ENCODE data around the gene TMEM171.

Gene TMEM171

DNA sequence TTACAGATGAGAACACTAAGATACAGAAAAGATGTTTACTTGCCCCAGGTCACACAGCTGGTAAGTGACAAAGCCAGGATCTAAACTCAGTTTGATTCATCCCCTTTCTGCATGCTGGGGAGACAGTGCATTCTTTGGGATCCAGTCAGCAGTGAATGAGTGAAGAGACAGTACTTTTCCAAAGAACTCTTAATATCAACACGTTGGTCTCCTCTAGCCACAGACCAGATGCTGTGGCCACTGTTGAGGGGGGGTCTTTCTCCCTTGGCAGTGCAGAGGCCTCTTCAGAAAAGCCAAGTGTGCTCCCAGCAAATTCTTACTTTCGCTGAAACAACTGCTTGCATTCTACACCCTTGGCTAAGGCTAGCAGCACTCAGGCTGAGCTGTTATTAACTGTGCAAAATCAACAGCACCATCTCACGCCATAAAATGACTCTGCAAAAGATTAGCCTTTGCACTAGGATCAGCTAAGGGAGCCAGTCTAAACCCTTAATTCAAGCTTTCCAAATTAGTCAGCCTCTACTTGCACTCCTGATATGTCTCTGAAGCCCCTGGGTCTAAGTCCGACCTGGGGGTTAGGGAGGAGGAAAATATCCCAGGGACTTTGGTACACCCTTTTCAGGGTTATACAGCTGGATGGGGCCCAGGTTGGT lies 4.8 kb upstream of the TMEM171 start:
- Histone ChIP-seq H2AFZ (ENCODE audit: low read depth, low read length) (no peak overlapping the region), H3K79me1 (replicated peaks; ENCODE audit: low read length, poor library complexity, severe bottlenecking) (peaks cover 4% of the 10 kb centered on the region), H4K8ac (ENCODE audit: low read length) (no peak overlapping the region), H3K4me1 (ENCODE audit: control insufficient read depth, insufficient read depth, low read depth, low read length) (peaks cover 30% of the 10 kb centered on the region), H3K27ac (ENCODE audit: low read length, poor library complexity, severe bottlenecking) (peak overlapping the region; percentile 95), H2BK5ac (ENCODE audit: low read depth, low read length, poor library complexity, severe bottlenecking) (peak overlapping the region; percentile 95), H2BK15ac (ENCODE audit: low read depth, poor library complexity, severe bottlenecking) (peak overlapping the region; percentile 65), H3K9ac (ENCODE audit: low read length) (peak overlapping the region; percentile 28), H3K23ac (ENCODE audit: low read length in 2 of 2) (no peak overlapping the region), H3K36me3 (ENCODE audit: control insufficient read depth in 1 of 2, insufficient read depth in 2 of 2, low read depth in 1 of 2, low read length in 2 of 2) (peaks cover 0 to 3% of the 10 kb centered on the region in 2 experiments), H3K9me3 (ENCODE audit: control insufficient read depth, low read length) (peaks cover 3% of the 10 kb centered on the region), H3K4me3 (ENCODE audit: insufficient read depth in 1 of 2, low read depth in 1 of 2, low read length in 2 of 2) (peak overlapping the region in 1 of 2 experiments; percentile 15), H2AK5ac (ENCODE audit: low read length, severe bottlenecking) (peak overlapping the region; percentile 98), H4K91ac (ENCODE audit: low read length) (no peak overlapping the region), H3K4ac (ENCODE audit: low read depth in 1 of 2, low read length in 2 of 2) (no peak overlapping the region), H2BK12ac (ENCODE audit: low read length in 2 of 2) (no peak overlapping the region), H3K18ac (ENCODE audit: low read depth in 1 of 2, low read length in 2 of 2) (no peak overlapping the region), H3K4me2 (ENCODE audit: low read length, poor library complexity, severe bottlenecking) (no peak overlapping the region), H3K14ac (ENCODE audit: low read length in 2 of 2) (no peak overlapping the region), H2BK120ac (ENCODE audit: low read depth, low read length) (no peak overlapping the region), H3K27me3 (ENCODE audit: control insufficient read depth in 1 of 2, insufficient read depth in 1 of 2, low read length in 2 of 2) (no peaks in the 10 kb centered on the region)
- DNase-seq: peak; percentile 94
- 27% methylated on average over 4 of the region's 4 CpGs for WGBS

- no peak for DNase-seq
- H3K36me3 ChIP-seq (ENCODE audit: control insufficient read depth in 1 of 2, insufficient read depth in 2 of 2, low read depth in 1 of 2, low read length in 2 of 2): peaks cover 0 to 3% of the 10 kb centered on the region in 2 experiments
- no peak overlapping the region for H4K8ac ChIP-seq (ENCODE audit: low read length)
- no peak overlapping the region for H3K4me2 ChIP-seq (ENCODE audit: low read length, poor library complexity, severe bottlenecking)
- peaks cover 30% of the 10 kb centered on the region for H3K4me1 ChIP-seq (ENCODE audit: control insufficient read depth, insufficient read depth, low read depth, low read length)
- 90% methylated on average over 2 of the region's 2 CpGs for WGBS
- peak overlapping the region in 1 of 2 experiments; percentile 37 for H3K18ac ChIP-seq (ENCODE audit: low read depth in 1 of 2, low read length in 2 of 2)
- peak overlapping the region; percentile 98 for H2AK5ac ChIP-seq (ENCODE audit: low read length, severe bottlenecking)
- no peaks in the 10 kb centered on the region for H3K9me3 ChIP-seq (ENCODE audit: control insufficient read depth, low read length)
- no peak overlapping the region for H2BK120ac ChIP-seq (ENCODE audit: low read depth, low read length)
- H2BK5ac ChIP-seq (ENCODE audit: low read depth, low read length, poor library complexity, severe bottlenecking): peak overlapping the region; percentile 95
- H2BK12ac ChIP-seq (ENCODE audit: low read length in 2 of 2): peak overlapping the region in 1 of 2 experiments; percentile 83
- H3K27me3 ChIP-seq (ENCODE audit: control insufficient read depth in 1 of 2, insufficient read depth in 1 of 2, low read length in 2 of 2): no peaks in the 10 kb centered on the region
- no peak overlapping the region for H2BK15ac ChIP-seq (ENCODE audit: low read depth, poor library complexity, severe bottlenecking)
- peak overlapping the region; percentile 95 for H3K27ac ChIP-seq (ENCODE audit: low read length, poor library complexity, severe bottlenecking)
- no peak overlapping the region for H3K14ac ChIP-seq (ENCODE audit: low read length in 2 of 2)
- no peak overlapping the region for H3K23ac ChIP-seq (ENCODE audit: low read length in 2 of 2)
- H3K79me1 ChIP-seq (replicated peaks; ENCODE audit: low read length, poor library complexity, severe bottlenecking): peaks cover 4% of the 10 kb centered on the region
- H2AFZ ChIP-seq (ENCODE audit: low read depth, low read length): no peak overlapping the region
- no peak overlapping the region for H4K91ac ChIP-seq (ENCODE audit: low read length)
- H3K9ac ChIP-seq (ENCODE audit: low read length): peak overlapping the region; percentile 28
- H3K4ac ChIP-seq (ENCODE audit: low read depth in 1 of 2, low read length in 2 of 2): no peak overlapping the region
- H3K4me3 ChIP-seq (ENCODE audit: insufficient read depth in 1 of 2, low read depth in 1 of 2, low read length in 2 of 2): peak overlapping the region in 1 of 2 experiments; percentile 15
Observed at GRCh38 chr5:73116506-73116905, 3.9 kb upstream of the TMEM171 start.

DNA sequence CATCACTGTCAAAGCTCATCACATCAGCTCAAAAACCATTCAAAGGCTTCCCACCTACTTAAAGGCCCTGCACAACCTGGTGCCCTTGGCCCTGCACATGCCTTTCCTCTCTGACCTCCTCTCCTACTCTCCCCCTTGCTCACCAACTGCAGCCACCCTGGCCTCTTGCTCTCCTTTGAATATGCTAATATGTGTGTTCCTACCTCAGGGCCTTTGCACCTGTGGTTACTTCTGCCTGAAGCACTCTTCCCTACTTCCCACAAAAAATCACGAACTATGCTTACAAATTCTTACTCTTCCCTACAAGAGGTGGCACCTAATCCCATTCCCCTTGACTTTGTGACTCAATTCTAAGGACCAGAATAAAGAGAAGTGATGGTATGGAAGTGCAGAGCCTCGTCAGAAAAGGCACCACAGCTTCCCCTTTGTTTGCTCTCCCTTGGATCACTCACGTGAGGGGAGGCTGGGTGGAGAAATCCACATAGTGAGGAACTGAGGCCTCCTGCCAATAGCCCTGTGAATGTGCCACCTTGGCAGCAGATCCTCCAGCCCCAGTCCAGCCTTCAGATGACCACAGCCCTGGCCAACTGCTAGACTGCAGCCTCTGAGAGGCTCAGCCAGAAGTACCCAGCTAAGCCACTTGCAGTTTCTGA lies 3.2 kb upstream of the TMEM171 start:
- no peak overlapping the region for H2BK120ac ChIP-seq (ENCODE audit: low read depth, low read length)

DNA sequence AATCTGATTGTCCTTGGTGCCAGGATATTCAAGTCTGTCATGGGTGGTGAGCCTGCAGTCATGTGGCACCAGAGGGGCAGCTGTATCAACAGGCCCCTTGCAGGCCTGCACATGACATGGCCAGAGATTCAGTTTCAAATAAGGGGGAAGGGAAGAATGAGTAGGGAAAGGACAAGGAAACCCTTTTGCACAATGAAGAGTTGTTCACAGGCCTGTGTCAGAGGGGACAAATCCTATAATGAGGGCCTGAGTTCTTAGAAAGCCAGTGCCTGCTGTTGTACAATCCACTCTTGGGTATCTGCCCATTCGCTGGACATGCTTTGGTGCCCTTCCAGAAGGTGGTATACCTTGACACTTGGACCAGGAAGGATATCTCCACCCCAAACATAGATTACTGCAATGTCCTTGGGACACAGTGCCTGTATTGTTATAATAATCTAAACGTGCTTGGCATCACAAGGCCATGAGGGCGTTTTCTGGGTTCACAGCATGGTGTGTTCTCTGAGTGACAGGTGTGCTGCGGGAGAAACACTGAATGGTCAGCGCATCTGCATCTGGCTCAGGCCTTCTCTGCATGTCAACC lies 1.9 kb upstream of the TMEM171 start:
- no peak overlapping the region for H2AFZ ChIP-seq (ENCODE audit: low read depth, low read length)

More for the DNA sequence above, 3.2 kb upstream of the TMEM171 start:
- Histone ChIP-seq H2BK12ac (ENCODE audit: low read length in 2 of 2) (no peak overlapping the region), H4K8ac (ENCODE audit: low read length) (no peak overlapping the region), H4K91ac (ENCODE audit: low read length) (no peak overlapping the region), H3K79me1 (replicated peaks; ENCODE audit: low read length, poor library complexity, severe bottlenecking) (peaks cover 4% of the 10 kb centered on the region), H3K4me3 (ENCODE audit: insufficient read depth in 1 of 2, low read depth in 1 of 2, low read length in 2 of 2) (no peak overlapping the region), H2AFZ (ENCODE audit: low read depth, low read length) (no peak overlapping the region), H2BK15ac (ENCODE audit: low read depth, poor library complexity, severe bottlenecking) (no peak overlapping the region), H2BK5ac (ENCODE audit: low read depth, low read length, poor library complexity, severe bottlenecking) (peak overlapping the region; percentile 53), H3K18ac (ENCODE audit: low read depth in 1 of 2, low read length in 2 of 2) (no peak overlapping the region), H3K9me3 (ENCODE audit: control insufficient read depth, low read length) (no peaks in the 10 kb centered on the region), H3K4ac (ENCODE audit: low read depth in 1 of 2, low read length in 2 of 2) (no peak overlapping the region), H3K27ac (ENCODE audit: low read length, poor library complexity, severe bottlenecking) (peak overlapping the region; percentile 95), H3K4me2 (ENCODE audit: low read length, poor library complexity, severe bottlenecking) (no peak overlapping the region), H3K14ac (ENCODE audit: low read length in 2 of 2) (no peak overlapping the region), H3K27me3 (ENCODE audit: control insufficient read depth in 1 of 2, insufficient read depth in 1 of 2, low read length in 2 of 2) (no peaks in the 10 kb centered on the region), H3K9ac (ENCODE audit: low read length) (no peak overlapping the region), H3K4me1 (ENCODE audit: control insufficient read depth, insufficient read depth, low read depth, low read length) (peaks cover 32% of the 10 kb centered on the region), H3K36me3 (ENCODE audit: control insufficient read depth in 1 of 2, insufficient read depth in 2 of 2, low read depth in 1 of 2, low read length in 2 of 2) (peaks cover 0 to 3% of the 10 kb centered on the region in 2 experiments), H2AK5ac (ENCODE audit: low read length, severe bottlenecking) (peak overlapping the region; percentile 98), H3K23ac (ENCODE audit: low read length in 2 of 2) (peak overlapping the region in 1 of 2 experiments; percentile 56)
- DNase-seq: no peak
- WGBS: 81% methylated on average over 3 of the region's 3 CpGs

More for the DNA sequence above, 1.9 kb upstream of the TMEM171 start:
- peak overlapping the region; percentile 66 for H2AK5ac ChIP-seq (ENCODE audit: low read length, severe bottlenecking)
- H3K27ac ChIP-seq (ENCODE audit: low read length, poor library complexity, severe bottlenecking): peak overlapping the region; percentile 66
- no peak overlapping the region for H2BK15ac ChIP-seq (ENCODE audit: low read depth, poor library complexity, severe bottlenecking)
- no peak overlapping the region for H3K18ac ChIP-seq (ENCODE audit: low read depth in 1 of 2, low read length in 2 of 2)
- no peaks in the 10 kb centered on the region for H3K9me3 ChIP-seq (ENCODE audit: control insufficient read depth, low read length)
- no peak overlapping the region for H4K91ac ChIP-seq (ENCODE audit: low read length)
- no peak overlapping the region for H2BK120ac ChIP-seq (ENCODE audit: low read depth, low read length)
- peak overlapping the region in 1 of 2 experiments; percentile 6 for H2BK12ac ChIP-seq (ENCODE audit: low read length in 2 of 2)
- H3K4me3 ChIP-seq (ENCODE audit: insufficient read depth in 1 of 2, low read depth in 1 of 2, low read length in 2 of 2): no peak overlapping the region
- no peaks in the 10 kb centered on the region for H3K27me3 ChIP-seq (ENCODE audit: control insufficient read depth in 1 of 2, insufficient read depth in 1 of 2, low read length in 2 of 2)
- H3K14ac ChIP-seq (ENCODE audit: low read length in 2 of 2): no peak overlapping the region
- no peak for DNase-seq
- peaks cover 5 to 7% of the 10 kb centered on the region in 2 experiments for H3K36me3 ChIP-seq (ENCODE audit: control insufficient read depth in 1 of 2, insufficient read depth in 2 of 2, low read depth in 1 of 2, low read length in 2 of 2)
- H3K4me1 ChIP-seq (ENCODE audit: control insufficient read depth, insufficient read depth, low read depth, low read length): peaks cover 39% of the 10 kb centered on the region
- peaks cover 4% of the 10 kb centered on the region for H3K79me1 ChIP-seq (replicated peaks; ENCODE audit: low read length, poor library complexity, severe bottlenecking)
- no peak overlapping the region for H4K8ac ChIP-seq (ENCODE audit: low read length)
- no peak overlapping the region for H3K9ac ChIP-seq (ENCODE audit: low read length)
- 95% methylated on average over 5 of the region's 5 CpGs for WGBS
- H3K4ac ChIP-seq (ENCODE audit: low read depth in 1 of 2, low read length in 2 of 2): no peak overlapping the region
- no peak overlapping the region for H3K23ac ChIP-seq (ENCODE audit: low read length in 2 of 2)
- no peak overlapping the region for H2BK5ac ChIP-seq (ENCODE audit: low read depth, low read length, poor library complexity, severe bottlenecking)
- H3K4me2 ChIP-seq (ENCODE audit: low read length, poor library complexity, severe bottlenecking): no peak overlapping the region

All from mesenchymal stem cell (in vitro differentiated cells and primary cell).